ENCODE results near the gene CXCL1. TPM values are rescaled to one million over a fixed set of nuclear protein-coding genes. Genes with fewer than 3 reads are reported as not detected.

CXCL1 gene
- total RNA-seq, 1 donor from 2014 or later = 18.0 TPM

GRCh38 chr4:73839715-73840114 lies 29.5 kb upstream of the CXCL1 start:
- Histone ChIP-seq H3K9me3 (no peaks in the 10 kb centered on the region), H3K4me1 (peaks cover 0 to 2% of the 10 kb centered on the region in 2 donors), H3K36me3 (no peaks in the 10 kb centered on the region), H3K27ac (no peak overlapping the region), H3K4me3 (no peak overlapping the region), H3K27me3 (no peaks in the 10 kb centered on the region)
- intact Hi-C loops (cut with DNase I) = no loop called here
- DNase-seq (ENCODE audit: low spot score in 2 of 2) = no peak
- no peak for TF ChIP-seq CTCF (IDR thresholded peaks at IDR 0.05)

- intact Hi-C loops (cut with DNase I) = no loop called here
- Histone ChIP-seq H3K4me3 (no peak overlapping the region), H3K36me3 (no peaks in the 10 kb centered on the region), H3K27me3 (no peaks in the 10 kb centered on the region), H3K27ac (no peak overlapping the region), H3K9me3 (no peaks in the 10 kb centered on the region), H3K4me1 (peaks cover 0 to 2% of the 10 kb centered on the region in 2 donors)
- TF ChIP-seq CTCF (IDR thresholded peaks at IDR 0.05) = no peak
- DNase-seq (ENCODE audit: low spot score in 2 of 2) = no peak
Measured at GRCh38 chr4:73841243-73841925, 27.8 kb upstream of the CXCL1 start.

- intact Hi-C loops (cut with DNase I) = no loop called here
Measured at GRCh38 chr4:73842696-73843095, 26.5 kb upstream of the CXCL1 start.

GRCh38 chr4:73843369-73843768 lies 25.8 kb upstream of the CXCL1 start:
- no peaks in the 10 kb centered on the region for H3K9me3 ChIP-seq

More at GRCh38 chr4:73842696-73843095, 26.5 kb upstream of the CXCL1 start:
- H3K9me3 ChIP-seq = no peaks in the 10 kb centered on the region
- H3K36me3 ChIP-seq = no peaks in the 10 kb centered on the region
- H3K4me1 ChIP-seq = no peaks in the 10 kb centered on the region
- no peak for TF ChIP-seq CTCF (IDR thresholded peaks at IDR 0.05)
- DNase-seq (ENCODE audit: low spot score in 2 of 2) = no peak
- H3K4me3 ChIP-seq = no peak overlapping the region
- H3K27ac ChIP-seq = no peak overlapping the region
- H3K27me3 ChIP-seq = no peaks in the 10 kb centered on the region

GRCh38 chr4:73844345-73844744 lies 24.8 kb upstream of the CXCL1 start:
- no peak for TF ChIP-seq CTCF (IDR thresholded peaks at IDR 0.05)
- H3K36me3 ChIP-seq = no peaks in the 10 kb centered on the region

More at GRCh38 chr4:73843369-73843768, 25.8 kb upstream of the CXCL1 start:
- Histone ChIP-seq H3K4me3 (no peak overlapping the region), H3K4me1 (no peaks in the 10 kb centered on the region), H3K27me3 (no peaks in the 10 kb centered on the region), H3K27ac (no peak overlapping the region), H3K36me3 (no peaks in the 10 kb centered on the region)
- intact Hi-C loops (cut with DNase I) = no loop called here
- no peak for TF ChIP-seq CTCF (IDR thresholded peaks at IDR 0.05)
- DNase-seq (ENCODE audit: low spot score in 2 of 2) = no peak

More at GRCh38 chr4:73844345-73844744, 24.8 kb upstream of the CXCL1 start:
- intact Hi-C loops (cut with DNase I) = no loop called here
- H3K27me3 ChIP-seq = no peaks in the 10 kb centered on the region
- H3K9me3 ChIP-seq = no peaks in the 10 kb centered on the region
- DNase-seq (ENCODE audit: low spot score in 2 of 2) = no peak
- no peaks in the 10 kb centered on the region for H3K4me1 ChIP-seq
- no peak overlapping the region for H3K27ac ChIP-seq
- no peak overlapping the region for H3K4me3 ChIP-seq

Measured in ascending aorta (tissue), 2 donors.